Mesenteric fat pad (tissue), 1 donor: ENCODE data around the gene LIMS1. TPM values are rescaled to one million over a fixed set of nuclear protein-coding genes. Genes with fewer than 3 reads are reported as not detected.
"Not testable (repeated sequence)": the region's sequence is repeated elsewhere in the genome, so short reads cannot be mapped to it uniquely, and the experiment has no call there.

Experiments used
- DNase-seq: peaks from one replicate; pipeline ENCODE4 v3.0.0-alpha.2; 2020; ENCODE audit warnings: low spot score
- total RNA-seq: library from RNA; stranded (reverse); fragmentation: NEBNext Ultra II Directional; extraction: Animal tissue kit (Norgen Biotek cat#: 25700); gene quantifications from one replicate; pipeline ENCODE4 v1.2.1, GENCODE V29; 2021
- donor health status: DM: yes; HTN: yes; CAD: no.

LIMS1 gene
- total RNA-seq, 1 donor from 2014 or later: 113 TPM

GRCh38 chr2:108632332-108633160 lies 98.3 kb downstream of the LIMS1 start:
- DNase-seq: no peak

DNA sequence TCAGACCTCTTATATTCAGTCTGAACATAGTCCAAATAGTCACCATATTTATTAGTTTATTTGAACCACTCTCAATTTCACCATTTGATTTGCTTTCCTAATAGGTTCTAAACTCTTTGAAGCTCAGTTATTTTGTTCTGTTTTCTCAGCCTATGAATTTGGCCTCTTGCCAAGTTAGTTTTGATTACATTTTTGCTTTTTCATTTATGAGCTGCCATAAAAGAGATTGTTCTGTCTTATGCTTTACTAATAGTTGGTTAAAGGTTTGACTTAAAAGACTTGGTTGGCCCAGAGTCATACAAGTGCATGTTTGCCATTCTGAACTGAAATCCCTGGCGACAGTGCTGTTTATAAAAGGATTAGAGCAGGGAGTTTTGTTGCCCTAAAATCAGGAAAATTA lies 99.1 kb downstream of the LIMS1 start:
- no peak for DNase-seq

DNA sequence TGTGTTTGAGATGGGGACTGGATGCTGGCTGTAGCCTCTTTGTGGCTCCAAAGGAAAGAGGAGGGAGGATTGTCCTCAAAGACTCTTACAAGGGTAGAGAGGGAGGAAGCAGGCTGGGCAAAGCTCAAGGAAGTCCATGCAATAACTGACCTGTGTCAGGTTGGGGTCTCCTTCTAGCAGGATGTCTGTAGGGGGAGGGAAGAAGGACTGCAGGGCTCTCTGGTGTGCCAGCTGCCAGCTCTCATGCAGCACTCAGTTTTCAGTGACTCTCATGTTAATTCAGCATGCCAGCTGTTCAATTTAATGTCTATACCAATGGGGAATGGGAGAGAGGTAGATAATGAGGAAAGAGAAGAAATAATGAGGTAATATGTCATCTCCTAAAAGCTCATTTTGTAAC lies 99.7 kb downstream of the LIMS1 start:
- DNase-seq: no peak

- no peak for DNase-seq
Measured at GRCh38 chr2:108634576-108635160, 100.4 kb downstream of the LIMS1 start.

DNA sequence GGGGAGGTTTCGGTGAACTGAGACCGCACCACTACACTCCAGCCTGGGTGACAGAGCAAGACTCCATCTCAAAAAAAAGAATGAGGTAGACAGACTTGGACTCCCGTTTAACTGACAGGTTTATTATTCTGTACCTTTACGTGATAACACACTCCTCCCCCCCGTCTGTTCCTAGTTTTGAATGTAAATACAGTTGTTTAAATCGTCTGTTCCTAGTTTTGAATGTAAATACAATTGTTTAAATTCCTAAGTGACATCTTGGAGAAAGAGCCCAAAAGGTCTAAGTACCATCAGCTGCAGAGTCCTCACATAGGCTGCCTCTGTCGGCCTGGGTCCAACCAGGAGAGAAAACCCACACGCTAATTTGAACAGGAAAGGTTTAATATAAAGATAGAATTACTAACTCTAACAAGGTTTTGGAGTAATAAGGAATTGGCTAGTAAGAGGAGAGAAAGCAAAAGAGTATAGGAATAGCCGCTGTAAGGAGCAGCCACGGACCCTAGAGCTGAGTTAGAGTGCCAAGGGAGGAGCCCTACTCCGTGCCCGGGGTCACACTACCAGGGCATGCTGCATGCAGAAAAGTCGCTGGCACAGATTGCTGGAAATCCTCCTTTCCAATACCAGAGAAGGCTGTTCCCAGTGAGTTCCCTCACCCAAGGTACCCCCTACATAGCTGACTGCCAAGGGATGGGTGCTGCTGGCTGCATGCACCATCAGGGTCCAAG lies 101.5 kb downstream of the LIMS1 start:
- no peak for DNase-seq

DNA sequence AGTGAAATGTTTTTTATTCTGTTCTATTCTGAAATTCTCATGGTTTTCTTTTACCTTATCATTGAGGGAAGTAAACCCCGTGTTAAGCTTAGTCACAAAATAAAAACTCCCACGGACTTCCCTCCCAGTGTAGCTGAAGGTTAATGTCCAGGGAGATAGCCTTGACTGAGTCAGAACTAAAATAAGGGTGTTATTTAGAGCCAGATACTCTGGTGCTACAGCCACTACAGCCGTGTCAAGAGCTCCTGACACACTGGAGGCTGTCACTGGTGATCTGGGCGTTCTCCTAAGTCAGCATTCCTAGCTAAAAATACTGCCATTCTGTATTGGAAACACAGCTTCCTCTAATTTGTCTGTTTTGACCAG lies 103.0 kb downstream of the LIMS1 start:
- no peak for DNase-seq

- DNase-seq: no peak
Measured at GRCh38 chr2:108640731-108641130, 106.5 kb downstream of the LIMS1 start.

- no peak for DNase-seq
Measured at GRCh38 chr2:108641756-108642155, 107.5 kb downstream of the LIMS1 start.

GRCh38 chr2:108643261-108643849 lies 109.1 kb downstream of the LIMS1 start:
- no peak for DNase-seq

DNA sequence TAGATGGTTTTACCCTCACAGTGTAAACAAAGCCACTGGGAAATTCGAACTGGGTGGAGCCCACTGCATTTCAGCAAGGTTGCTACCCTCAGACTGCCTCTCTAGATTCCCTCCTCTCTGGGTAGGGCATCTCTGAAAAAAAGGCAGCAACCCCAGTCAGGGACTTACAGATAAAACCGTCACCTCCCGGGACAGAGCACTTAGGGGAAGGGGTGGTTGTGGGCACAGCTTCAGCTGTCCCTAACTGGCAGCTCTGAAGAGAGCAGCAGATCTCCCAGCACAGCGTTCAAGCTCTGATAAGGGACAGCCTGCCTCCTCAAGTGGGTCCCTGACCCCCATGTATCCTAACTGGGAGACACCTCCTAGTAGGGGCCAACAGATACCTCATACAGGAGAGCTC lies 109.6 kb downstream of the LIMS1 start:
- not testable (repeated sequence) for DNase-seq

- not testable (repeated sequence) for DNase-seq
Measured at GRCh38 chr2:108644446-108644845, 110.2 kb downstream of the LIMS1 start.

DNA sequence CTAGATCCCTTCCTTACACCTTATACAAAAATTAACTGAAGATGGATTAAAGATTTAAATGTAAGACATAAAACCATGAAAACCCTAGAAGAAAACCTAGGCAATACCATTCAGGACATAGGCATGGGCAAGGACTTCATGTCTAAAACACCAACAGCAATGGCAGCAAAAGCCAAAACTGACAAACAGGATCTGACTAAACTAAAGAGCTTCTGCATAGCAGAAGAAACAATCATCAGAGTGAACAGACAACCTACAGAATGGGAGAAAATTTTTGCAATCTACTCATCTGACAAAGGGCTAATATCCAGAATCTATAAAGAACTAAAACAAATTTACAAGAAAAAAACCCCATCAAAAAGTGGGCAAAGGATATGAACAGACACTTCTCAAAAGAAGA lies 114.5 kb downstream of the LIMS1 start:
- not testable (repeated sequence) for DNase-seq

GRCh38 chr2:108650465-108650864 lies 116.2 kb downstream of the LIMS1 start:
- DNase-seq: not testable (repeated sequence)

GRCh38 chr2:108651468-108651867 lies 117.2 kb downstream of the LIMS1 start:
- DNase-seq: not testable (repeated sequence)

- DNase-seq: not testable (repeated sequence)
Measured at GRCh38 chr2:108652187-108652931, 118.1 kb downstream of the LIMS1 start.

- DNase-seq: not testable (repeated sequence)
Measured at GRCh38 chr2:108653425-108653824, 119.2 kb downstream of the LIMS1 start.

DNA sequence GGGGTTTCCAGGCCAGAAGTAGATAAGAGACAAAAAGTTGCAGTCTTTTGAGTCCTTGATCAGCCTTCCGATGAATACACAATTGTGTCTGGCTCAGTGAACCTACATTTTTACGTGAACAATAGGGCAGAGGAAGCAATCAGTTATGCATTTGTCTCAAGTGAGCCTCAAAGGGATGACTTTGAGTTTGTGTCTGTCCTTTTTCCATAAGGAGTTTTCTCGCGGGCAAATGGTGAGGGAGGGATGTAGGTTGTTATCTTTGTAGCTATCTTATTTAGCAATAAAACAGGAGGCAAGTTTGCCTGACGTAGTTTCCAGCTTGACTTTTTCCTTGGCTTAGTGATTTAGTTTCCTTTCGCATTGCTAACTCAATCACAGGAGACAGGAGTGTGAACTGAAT lies 119.6 kb downstream of the LIMS1 start:
- not testable (repeated sequence) for DNase-seq

- not testable (repeated sequence) for DNase-seq
Measured at GRCh38 chr2:108654521-108655125, 120.4 kb downstream of the LIMS1 start.

- DNase-seq: not testable (repeated sequence)
Measured at GRCh38 chr2:108655270-108655669, 121.0 kb downstream of the LIMS1 start.

DNA sequence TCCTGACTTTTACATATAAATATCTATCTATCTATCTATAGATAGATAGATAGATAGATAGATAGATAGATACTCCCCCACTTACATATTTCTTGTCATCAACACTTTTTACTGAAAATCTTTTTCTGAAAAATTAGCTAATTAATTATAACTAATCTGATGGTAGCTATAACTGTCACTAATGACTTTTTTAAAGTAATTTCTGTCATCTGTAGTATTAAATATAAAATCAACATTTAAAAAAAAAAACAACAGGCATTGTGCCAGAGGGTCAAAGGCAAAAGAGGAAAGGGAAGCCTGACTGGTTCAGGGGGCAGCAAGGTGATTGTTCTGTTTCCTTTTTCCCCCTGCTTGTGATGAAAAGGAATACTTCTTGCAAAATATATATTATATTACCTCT lies 122.0 kb downstream of the LIMS1 start:
- DNase-seq: not testable (repeated sequence)

DNA sequence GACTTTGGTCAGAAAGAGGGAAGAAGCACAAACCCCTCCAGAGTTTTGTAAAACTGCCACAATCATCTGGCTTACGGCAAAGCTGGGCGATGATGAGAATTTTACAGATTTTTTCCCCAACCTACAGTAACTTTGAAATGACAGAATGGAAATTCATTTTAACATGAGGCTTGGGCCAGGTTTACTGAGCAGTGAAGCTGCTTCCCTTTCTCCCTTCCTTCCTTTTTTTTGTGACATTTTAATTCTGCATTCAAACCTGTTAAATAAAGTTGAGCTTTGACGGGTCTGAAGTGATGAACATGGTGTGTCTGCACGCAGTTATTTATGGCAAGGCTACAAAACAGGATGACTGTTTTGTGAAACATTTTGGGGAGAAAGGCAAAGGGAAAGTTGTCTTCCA lies 123.2 kb downstream of the LIMS1 start:
- not testable (repeated sequence) for DNase-seq
